CD4-positive, alpha-beta T cell treated with Interleukin-6 for 4 hours (primary cell): ENCODE results near the gene SLC30A9.

ENCODE experiments used
- DNase-seq: peaks from one replicate; pipeline ENCODE4 v3.0.0-alpha.2; 2020; ENCODE audit warnings: mixed read lengths

The SLC30A9 gene

GRCh38 chr4:41990365-41991111 lies at the start of gene SLC30A9:
TSS of gene SLC30A9 (plus strand) at chr4:41990530. CDS start at chr4:41990652, 122 bp downstream.
- peak; percentile 94 for DNase-seq

DNA sequence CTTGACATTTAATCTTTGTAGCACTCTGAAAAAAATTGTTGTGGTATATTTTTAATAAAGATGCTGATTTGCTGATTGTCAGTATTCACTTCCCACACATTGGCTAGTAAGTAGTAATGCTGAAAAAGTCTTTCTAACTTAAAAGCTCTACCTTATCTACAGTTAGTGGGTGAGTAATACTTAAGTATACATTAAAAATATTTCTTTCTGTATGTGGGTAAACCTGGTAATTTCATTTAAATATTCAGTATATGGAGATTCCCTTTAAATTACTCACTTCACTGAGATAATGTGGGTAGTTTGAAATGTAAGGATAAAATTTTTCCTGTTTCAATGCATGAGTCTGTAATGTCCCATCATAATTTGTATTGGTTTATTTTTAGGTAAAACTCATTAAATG lies 49.5 kb upstream of the SLC30A9 start:
- DNase-seq: no peak

GRCh38 chr4:41943506-41943905 lies 46.8 kb upstream of the SLC30A9 start:
- DNase-seq: no peak

DNA sequence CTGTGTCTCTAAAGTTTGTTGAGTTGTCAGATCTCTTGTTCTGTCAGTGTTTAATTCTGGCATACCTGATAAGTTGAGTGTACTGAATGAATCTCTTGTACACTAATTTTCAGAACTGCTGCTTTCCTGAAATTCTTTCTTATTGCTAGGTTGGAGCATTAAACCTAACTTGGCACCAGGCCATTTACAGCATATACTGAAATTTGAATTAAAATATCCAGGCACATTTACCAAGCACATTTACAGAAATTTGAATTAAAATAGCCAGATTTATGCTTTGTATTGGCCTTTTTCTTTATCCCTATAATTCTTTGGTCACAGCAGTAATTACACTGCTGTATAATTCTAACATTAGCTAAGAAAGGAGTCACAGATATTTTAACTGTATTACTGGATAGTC lies 46.2 kb upstream of the SLC30A9 start:
- DNase-seq: no peak

DNA sequence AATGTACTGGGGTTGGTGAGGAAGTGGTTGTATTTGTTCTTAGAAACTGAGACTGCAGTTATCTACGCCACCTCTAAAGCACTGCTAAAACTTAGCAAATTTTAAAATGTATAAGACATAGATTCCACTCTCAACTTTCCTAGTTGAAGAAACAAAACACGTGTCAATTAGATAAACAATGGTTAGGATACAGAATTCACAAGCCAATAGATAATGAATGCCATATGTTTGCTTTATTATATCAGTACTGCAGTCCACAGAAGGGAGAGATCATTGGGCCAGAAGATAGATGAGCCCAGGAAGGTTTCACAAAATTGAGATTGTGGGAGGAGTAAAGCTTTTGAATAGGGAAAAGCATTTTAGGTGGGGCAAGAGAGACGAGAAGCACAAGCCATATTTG lies 40.8 kb upstream of the SLC30A9 start:
- no peak for DNase-seq

- no peak for DNase-seq
Measured at GRCh38 chr4:41957634-41958033, 32.7 kb upstream of the SLC30A9 start.

DNA sequence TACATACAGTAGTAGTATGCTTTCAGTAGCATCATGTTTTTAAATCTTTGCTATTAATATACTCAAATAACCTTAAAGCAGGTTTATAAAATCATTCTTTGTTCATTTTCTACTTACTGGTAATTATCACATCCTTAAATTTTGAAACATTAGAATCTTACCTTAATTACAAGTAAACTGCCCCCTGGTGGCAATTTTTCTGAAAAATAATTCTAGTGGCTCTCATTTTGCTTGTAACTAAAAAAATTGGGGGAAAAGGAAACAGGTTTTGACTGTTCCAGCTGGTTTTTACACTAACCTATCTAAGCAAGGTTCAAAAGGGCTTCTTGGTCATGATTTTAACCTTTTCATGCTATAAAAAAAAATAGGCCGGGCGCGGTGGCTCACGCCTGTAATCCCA lies 27.2 kb upstream of the SLC30A9 start:
- peak; percentile 4 for DNase-seq

GRCh38 chr4:41964401-41964800 lies 25.9 kb upstream of the SLC30A9 start:
- DNase-seq: no peak

GRCh38 chr4:41967392-41967791 lies 22.9 kb upstream of the SLC30A9 start:
- DNase-seq: no peak

GRCh38 chr4:41969671-41970070 lies 20.7 kb upstream of the SLC30A9 start:
- DNase-seq: no peak

- no peak for DNase-seq
Measured at GRCh38 chr4:41975341-41975740, 15.0 kb upstream of the SLC30A9 start.

GRCh38 chr4:41976775-41977516 lies 13.4 kb upstream of the SLC30A9 start:
- no peak for DNase-seq

DNA sequence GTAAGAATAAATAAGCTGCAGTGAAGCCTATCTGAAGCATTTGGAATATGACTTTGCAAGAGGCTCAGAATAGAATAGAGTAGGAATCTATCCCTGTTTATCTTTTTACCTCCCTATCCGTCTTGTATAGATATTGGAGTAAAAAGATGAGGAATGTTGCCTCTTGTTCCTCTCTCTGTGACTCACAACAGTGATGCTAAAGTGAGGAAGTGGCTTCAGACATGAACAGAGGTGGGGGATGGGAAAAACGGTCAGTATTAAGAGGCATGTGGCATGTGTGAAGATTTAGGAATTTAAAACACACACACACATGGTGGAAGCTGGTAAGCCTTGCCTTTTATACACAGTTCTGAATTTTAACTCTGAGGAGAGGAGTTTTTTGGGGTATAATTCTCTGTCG lies 12.6 kb upstream of the SLC30A9 start:
- DNase-seq: no peak

DNA sequence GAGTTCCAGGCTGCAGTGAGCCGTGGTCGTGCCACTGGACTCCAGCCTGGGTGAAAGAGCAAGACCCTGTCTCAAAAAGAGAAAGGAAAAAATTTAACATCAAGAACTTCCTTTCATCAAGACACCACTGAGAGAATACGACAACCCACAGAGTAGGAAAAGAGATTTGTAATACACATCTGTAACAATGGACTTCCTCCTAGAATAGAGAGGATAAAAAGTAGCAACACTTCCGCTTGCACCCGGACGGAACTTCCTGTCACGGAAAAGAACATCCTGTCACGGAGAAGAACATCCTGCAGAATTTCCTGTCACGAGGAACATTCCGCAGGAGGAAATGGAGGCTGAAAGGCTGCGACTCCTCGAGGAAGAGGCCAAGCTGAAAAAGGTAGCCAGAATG lies 8.9 kb upstream of the SLC30A9 start, which contains the start of gene DCAF4L1:
DCAF4L1 (plus strand) TSS at position 301 of the 400 bp plus-strand sequence; CDS start at position 338, 37 bp downstream.
- DNase-seq: no peak

DNA sequence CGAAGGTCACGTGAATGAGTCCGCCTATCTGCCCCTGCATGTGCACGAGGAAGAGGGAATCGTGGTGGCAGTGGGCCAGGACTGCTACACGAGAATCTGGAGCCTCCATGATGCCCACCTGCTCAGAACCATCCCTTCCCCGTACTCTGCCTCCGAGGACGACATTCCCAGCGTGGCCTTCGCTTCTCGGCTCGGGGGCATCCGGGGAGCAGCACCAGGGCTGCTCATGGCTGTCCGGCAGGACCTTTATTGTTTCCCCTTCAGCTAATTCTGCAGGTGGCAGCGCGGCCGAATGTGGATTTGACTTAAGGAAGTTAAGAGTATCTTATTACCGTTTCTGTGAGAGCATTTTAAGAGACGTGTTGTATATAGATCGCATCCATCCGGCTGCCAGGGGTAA lies 7.6 kb upstream of the SLC30A9 start:
- DNase-seq: no peak

DNA sequence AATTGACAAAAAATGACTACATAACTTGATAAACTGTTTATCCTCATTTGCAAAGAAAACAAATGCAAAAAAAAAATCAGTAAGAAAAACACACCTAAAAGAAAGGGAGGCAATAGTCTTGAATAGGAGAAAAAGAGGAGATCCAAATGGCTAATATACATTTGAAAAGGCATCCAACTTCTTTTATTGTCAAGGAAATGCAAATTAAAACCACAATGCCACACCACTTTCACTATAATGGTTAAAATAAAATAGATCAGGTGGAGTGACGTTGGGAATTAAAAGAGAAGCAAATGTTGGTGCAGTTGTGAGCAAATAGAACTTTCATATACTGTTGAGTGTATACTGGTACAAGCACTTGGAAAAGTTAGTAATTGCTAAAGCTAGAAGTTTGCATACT lies 5.2 kb upstream of the SLC30A9 start:
- DNase-seq: no peak

- DNase-seq: no peak
Measured at GRCh38 chr4:41989994-41990364, 351 bp upstream of the SLC30A9 start.

- no peak for DNase-seq
Measured at GRCh38 chr4:41991916-41992767, 1.8 kb downstream of the SLC30A9 start.

- DNase-seq: no peak
Measured at GRCh38 chr4:41992967-41993857, 2.9 kb downstream of the SLC30A9 start.

- DNase-seq: no peak
Measured at GRCh38 chr4:41994461-41994985, 4.2 kb downstream of the SLC30A9 start.

DNA sequence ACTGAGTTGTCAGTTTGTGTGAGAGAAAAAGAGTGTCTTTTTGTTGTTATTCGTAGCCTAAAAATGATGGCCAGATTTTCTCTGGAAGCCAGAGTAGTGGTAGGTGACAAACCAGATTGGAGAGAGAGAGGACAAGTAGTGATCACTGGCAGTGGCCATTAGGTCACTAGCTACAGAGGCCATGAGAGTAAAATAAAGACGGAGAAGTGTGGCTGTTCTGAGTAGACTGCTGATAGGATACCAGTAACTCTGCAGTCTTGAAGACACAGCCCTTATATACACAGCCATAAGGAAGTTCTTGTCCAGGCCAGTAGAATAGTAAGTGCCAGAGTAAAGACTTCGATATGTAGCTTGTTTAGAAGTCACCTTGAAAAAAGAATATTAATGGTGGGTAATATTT lies 7.7 kb downstream of the SLC30A9 start:
- no peak for DNase-seq

DNA sequence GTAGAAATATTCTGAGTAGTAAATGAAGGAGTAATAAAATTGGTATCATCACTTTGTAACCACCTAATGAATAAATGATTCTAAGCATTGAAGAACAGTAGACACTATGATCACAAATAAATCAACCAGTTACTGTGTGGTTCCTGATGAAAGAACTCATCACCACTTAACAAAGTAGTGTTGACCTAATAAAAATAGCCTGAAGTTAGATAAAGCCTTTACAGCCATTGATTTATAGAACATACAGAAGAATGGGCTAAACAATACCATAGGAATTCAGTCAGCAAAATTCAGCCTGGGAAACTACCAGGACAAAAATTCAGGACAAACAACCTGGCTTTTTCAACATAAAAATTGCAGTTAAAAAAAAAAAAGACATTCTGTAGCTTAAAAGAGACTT lies 9.0 kb downstream of the SLC30A9 start:
- no peak for DNase-seq
